GM06990 (cell line): ENCODE data around the gene CD47.

Experiments
- DNase-seq: peaks from one replicate; pipeline ENCODE4 v3.0.0-alpha.2; 2011; ENCODE audit not compliant: insufficient read length; ENCODE audit errors: extremely low read depth
- H3K27me3 ChIP-seq: replicated peaks from 2 replicates; pipeline ENCODE4 v1.6.0; 2011; ENCODE audit warnings: low read length; ENCODE audit not compliant: control insufficient read depth, insufficient read depth
- H3K36me3 ChIP-seq: 2 replicates; pipeline ENCODE4 v1.5.1; 2011; ENCODE audit warnings: low read length; ENCODE audit not compliant: control insufficient read depth, insufficient read depth
- H3K4me3 ChIP-seq: replicated peaks from 2 replicates; pipeline ENCODE4 v1.5.1; 2011; ENCODE audit warnings: low read depth, mild to moderate bottlenecking, control low read depth, low read length
- TF ChIP-seq, protein P1 (sequence below): IDR thresholded peaks from 2 replicates; pipeline ENCODE4 v1.5.1; 2011; ENCODE audit warnings: low read length, control low read depth, mild to moderate bottlenecking, inconsistent platforms; ENCODE audit not compliant: insufficient read depth, poor library complexity, severe bottlenecking

The CD47 gene

DNA sequence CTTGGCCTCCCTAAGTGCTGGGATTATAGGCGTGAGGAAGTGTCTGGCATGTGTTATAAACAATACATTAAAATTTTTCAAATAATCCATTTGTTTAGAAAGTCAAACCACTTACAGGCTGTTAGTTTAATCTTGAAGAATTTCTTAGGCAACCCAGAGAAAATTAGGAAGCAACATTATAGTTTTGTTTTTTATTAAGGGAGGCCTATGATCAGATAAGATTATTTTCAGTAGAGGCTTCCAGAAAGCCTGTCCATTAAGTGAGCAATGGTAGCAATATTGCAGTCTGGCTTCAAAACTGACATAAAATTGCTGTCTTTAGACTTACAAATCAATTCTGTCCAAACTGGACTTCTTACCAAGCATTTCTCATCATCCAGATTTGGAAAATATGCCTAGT, 49.6 kb downstream of the CD47 start:
- Histone ChIP-seq H3K27me3 (no peaks in the 10 kb centered on the region), H3K36me3 (peaks cover 10% of the 10 kb centered on the region), H3K4me3 (no peak overlapping the region)
- TF ChIP-seq, protein P1, sequence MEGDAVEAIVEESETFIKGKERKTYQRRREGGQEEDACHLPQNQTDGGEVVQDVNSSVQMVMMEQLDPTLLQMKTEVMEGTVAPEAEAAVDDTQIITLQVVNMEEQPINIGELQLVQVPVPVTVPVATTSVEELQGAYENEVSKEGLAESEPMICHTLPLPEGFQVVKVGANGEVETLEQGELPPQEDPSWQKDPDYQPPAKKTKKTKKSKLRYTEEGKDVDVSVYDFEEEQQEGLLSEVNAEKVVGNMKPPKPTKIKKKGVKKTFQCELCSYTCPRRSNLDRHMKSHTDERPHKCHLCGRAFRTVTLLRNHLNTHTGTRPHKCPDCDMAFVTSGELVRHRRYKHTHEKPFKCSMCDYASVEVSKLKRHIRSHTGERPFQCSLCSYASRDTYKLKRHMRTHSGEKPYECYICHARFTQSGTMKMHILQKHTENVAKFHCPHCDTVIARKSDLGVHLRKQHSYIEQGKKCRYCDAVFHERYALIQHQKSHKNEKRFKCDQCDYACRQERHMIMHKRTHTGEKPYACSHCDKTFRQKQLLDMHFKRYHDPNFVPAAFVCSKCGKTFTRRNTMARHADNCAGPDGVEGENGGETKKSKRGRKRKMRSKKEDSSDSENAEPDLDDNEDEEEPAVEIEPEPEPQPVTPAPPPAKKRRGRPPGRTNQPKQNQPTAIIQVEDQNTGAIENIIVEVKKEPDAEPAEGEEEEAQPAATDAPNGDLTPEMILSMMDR, result no peak
- DNase-seq, result no peak

DNA sequence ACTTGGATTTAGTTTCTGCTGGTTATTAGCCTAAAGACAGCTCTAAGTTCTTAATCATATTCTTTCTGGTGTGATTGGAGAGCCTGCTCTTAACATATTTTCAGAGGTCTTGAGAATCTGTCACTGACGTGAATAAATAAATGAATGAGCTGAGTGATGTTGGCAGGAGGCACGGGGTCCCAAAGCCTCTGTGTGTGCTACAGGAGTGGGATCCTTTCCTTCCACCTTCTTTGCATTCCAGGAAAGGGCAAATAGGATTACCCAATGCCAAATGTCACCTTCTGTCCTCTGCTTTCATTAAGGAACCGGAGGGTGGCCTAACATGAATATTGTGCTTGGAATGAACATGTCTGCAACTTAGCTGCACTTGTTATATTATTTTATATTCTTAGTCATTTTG, 53.1 kb downstream of the CD47 start:
- TF ChIP-seq, protein P1, result no peak
- no peak for DNase-seq
- peaks cover 7% of the 10 kb centered on the region for H3K36me3 ChIP-seq
- H3K4me3 ChIP-seq, result no peak overlapping the region
- no peaks in the 10 kb centered on the region for H3K27me3 ChIP-seq

DNA sequence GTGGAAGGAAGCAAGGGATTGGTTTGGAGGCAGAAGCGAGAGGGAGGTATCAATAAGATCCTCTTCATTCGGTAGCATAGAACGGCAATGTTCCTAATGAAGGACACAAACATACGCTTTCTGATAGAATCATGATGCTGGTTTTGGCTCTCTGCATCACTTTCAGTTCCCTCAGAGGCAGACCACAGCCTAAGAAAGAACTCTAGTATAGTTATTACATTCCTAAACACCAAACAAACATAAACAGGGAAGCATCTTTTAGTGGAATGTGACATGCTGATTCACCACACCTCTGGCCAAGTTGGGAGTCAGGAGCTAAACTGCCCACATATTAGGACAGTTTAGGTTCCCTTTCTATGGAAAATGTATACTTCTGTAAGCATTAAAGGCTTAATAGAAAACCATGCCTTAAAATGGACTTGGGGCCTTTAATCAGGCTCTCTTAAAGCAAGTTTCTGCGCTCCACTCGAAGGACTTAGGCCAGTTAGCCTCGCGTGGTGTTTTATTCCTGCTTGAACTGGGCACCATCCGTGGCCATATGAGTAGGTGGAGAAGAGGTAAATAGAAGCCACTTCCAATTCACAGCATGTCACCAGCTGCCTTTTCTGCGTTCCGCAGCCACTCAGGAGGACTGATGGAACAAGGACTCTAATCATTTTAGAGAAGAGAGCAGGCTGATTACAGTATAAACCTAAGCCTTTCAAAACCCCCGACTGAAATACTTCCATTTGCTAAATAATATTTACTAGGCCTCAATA, 53.7 kb downstream of the CD47 start:
- Histone ChIP-seq H3K36me3 (peaks cover 4% of the 10 kb centered on the region), H3K27me3 (no peaks in the 10 kb centered on the region), H3K4me3 (no peak overlapping the region)
- DNase-seq, result no peak
- TF ChIP-seq, protein P1, result no peak

DNA sequence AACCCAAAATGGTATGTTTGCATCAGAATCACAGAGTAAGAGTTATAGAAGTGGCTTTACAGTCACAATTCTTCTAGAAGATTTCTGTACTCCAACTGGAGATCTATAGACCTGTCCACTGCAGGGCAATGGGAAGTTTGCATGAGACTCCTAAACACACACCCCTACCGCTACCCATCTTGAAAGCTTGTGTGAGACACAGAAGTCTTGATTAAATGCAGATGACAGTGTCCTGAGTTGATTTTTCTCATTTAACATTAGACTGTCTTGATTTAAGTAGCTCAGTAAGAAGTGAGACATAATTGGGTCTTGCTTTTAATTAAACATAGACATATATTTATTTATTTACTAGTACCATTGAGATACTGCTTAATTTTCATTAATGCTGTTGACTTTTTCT, 54.4 kb downstream of the CD47 start:
- Histone ChIP-seq H3K4me3 (no peak overlapping the region), H3K36me3 (peaks cover 3% of the 10 kb centered on the region), H3K27me3 (no peaks in the 10 kb centered on the region)
- no peak for DNase-seq
- TF ChIP-seq, protein P1, result no peak

DNA sequence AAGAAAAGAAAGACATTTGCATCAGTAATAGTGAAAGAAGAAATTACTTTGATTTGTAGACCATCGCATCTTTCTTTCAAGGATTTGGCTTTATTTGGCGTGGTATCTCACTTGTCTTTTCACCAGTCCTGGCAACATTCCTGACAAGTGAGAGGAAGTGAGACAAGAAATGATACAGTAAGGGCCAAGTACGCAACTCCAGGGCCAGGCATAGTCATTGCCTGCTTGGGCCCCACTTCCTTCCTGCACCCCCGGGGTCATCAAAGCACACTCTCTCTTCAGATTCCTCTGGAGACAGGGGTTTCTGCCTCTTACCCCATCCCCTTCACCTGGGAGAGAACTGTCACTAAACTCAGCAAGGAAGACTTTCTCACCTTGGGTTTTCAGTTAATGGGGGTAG, 55.1 kb downstream of the CD47 start:
- Histone ChIP-seq H3K36me3 (peaks cover 3% of the 10 kb centered on the region), H3K4me3 (no peak overlapping the region), H3K27me3 (no peaks in the 10 kb centered on the region)
- TF ChIP-seq, protein P1, result no peak
- no peak for DNase-seq
